ENCODE data around the gene GDPD3. TPM values are rescaled to one million over a fixed set of nuclear protein-coding genes. Genes with fewer than 3 reads are reported as not detected.

The GDPD3 gene
- total RNA-seq, 6 experiments from 2014 or later: 0.19 to 2.3 (median 2.3) TPM; not detected in 1

DNA sequence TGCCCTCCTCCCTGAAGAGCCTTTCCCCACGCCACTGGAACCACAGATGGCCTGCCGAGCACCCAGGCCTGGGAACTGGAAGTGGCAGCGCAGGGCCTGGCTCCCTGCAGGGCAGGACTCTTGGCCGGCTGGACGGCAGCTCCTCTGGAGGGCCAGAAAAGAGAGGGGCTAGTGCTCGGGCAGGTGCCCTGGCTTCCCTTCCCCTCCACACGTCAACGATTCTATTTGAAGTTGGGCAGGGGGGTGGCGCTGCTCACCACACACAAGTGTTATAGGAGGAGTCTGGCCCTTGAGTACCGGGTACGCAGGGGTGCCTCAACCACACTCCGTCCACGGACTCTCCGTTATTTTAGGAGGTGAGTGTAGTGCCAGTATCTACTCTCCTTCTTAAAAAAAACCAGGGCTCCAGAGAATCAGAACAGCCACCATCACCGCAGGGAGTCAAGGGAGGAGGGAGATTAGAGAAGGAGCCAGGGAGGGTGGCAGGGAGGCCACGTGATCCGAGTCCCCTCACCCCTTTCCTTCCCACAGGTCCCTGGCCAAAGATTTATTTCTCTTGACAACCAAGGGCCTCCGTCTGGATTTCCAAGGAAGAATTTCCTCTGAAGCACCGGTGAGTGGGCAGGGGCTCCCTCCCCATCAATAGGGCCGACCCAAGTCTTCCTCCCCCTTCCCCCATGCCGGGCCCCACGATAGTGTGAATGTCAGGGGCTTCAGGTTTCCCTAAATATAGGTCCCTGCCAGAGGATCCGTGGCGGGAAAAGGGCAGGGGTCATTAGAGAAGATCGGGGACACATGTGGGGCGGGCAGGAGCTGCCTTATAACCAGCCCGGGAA is 49.2 kb downstream of the GDPD3 start:
- DNase-seq (peak; percentile 77 to 84 (median 80)), ATAC-seq (peak; percentile 39 to 47 (median 44))
- Histone ChIP-seq H3K36me3 (peaks cover 7 to 20% (median 9%) of the 10 kb centered on the region in 4 donors), H3K27me3 (no peaks in the 10 kb centered on the region), H3K4me3 (peak overlapping the region; percentile 92 to 97 (median 94)), H3K27ac (peak overlapping the region; percentile 93 to 100 (median 99)), H3K9me3 (no peaks in the 10 kb centered on the region), H3K4me1 (peaks cover 0 to 22% (median 7%) of the 10 kb centered on the region in 4 donors)
- intact Hi-C loops (cut with DNase I): no loop called here
- 0% methylated on average over 12 of the region's 27 CpGs for WGBS (ENCODE audit: insufficient coverage, low coverage, low lambda C conversion rate, missing lambda C conversion rate)
- TF ChIP-seq POLR2A (IDR thresholded peaks at IDR 0.05): peak; percentile 54
- TF ChIP-seq, protein P1, sequence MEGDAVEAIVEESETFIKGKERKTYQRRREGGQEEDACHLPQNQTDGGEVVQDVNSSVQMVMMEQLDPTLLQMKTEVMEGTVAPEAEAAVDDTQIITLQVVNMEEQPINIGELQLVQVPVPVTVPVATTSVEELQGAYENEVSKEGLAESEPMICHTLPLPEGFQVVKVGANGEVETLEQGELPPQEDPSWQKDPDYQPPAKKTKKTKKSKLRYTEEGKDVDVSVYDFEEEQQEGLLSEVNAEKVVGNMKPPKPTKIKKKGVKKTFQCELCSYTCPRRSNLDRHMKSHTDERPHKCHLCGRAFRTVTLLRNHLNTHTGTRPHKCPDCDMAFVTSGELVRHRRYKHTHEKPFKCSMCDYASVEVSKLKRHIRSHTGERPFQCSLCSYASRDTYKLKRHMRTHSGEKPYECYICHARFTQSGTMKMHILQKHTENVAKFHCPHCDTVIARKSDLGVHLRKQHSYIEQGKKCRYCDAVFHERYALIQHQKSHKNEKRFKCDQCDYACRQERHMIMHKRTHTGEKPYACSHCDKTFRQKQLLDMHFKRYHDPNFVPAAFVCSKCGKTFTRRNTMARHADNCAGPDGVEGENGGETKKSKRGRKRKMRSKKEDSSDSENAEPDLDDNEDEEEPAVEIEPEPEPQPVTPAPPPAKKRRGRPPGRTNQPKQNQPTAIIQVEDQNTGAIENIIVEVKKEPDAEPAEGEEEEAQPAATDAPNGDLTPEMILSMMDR (IDR thresholded peaks at IDR 0.05): peak; percentile 18 to 51 (median 47)

DNA sequence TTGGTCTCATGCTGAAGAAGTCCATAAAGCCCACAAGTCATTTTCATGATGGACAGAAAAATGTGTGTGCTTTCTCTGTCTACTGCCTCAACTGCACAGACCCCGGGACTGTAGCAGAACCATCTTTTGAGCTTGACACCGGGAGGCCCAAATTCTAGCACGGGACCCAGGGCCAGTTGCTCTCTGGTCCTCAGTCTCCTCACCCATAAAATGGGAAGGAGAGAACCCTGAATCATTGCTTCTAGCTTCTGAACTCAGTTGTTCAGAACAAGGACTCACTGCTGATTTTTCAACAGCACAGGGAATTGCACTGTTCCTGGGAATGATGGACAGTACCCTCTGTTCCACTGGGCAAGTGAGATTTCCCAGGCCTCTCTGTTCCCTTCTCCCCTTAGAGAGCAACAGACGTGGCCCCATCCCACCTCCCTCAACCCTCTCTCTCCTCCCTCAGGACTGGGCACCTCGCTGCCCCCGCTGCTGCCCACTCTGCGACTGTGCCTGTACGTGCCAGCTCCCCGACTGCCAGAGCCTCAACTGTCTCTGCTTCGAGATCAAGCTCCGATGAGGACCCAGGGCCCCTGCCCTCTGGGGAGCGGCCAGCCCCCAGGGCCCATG is 50.0 kb downstream of the GDPD3 start:
- peak overlapping the region; percentile 93 to 100 (median 99) for H3K27ac ChIP-seq
- intact Hi-C loops (cut with DNase I): no loop called here
- peak overlapping the region; percentile 92 to 97 (median 94) for H3K4me3 ChIP-seq
- ATAC-seq (no peak), DNase-seq (no peak)
- no peaks in the 10 kb centered on the region for H3K9me3 ChIP-seq
- H3K4me1 ChIP-seq: peaks cover 0 to 22% (median 7%) of the 10 kb centered on the region in 4 donors
- WGBS (ENCODE audit: insufficient coverage, low coverage, low lambda C conversion rate, missing lambda C conversion rate): 40% methylated on average over 1 of the region's 12 CpGs
- TF ChIP-seq, protein P1 (IDR thresholded peaks at IDR 0.05): no peak
- no peak for TF ChIP-seq POLR2A (IDR thresholded peaks at IDR 0.05)
- H3K27me3 ChIP-seq: no peaks in the 10 kb centered on the region
- H3K36me3 ChIP-seq: peaks cover 0 to 13% (median 2%) of the 10 kb centered on the region in 4 donors

DNA sequence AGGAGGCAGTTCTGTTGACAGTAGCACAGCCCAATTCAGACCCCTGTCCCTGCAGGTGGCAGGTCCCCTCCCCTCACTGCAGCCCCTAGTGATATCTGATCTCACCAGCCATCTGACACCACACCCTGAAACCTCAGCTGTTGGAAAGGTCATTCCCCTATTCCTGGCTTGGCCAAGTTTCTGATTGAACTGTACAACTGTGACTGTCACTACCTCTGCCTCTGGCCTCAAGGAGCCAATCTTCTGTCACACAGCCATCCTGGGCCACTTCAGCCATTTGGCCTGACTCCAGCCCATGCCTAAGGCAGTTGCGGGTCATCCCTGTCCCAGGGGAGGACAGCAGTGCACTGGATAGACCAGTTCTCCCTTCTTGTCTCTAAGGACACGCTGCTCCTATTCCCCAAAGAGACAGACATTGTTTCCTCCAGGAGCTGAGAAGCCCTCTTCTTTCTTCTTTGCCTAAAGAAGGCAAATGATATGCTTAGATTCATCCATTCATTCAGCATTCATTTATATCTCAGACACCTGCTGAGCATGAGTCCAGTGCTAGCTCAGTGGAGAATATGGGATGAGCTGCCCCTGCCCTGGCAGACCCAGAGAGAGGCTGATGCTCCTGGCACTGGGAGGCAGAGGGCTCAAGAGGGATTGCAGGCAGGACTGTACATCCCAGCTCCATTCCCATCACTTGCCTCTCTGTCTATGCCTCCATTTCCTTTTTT is 52.3 kb downstream of the GDPD3 start:
- H3K9me3 ChIP-seq: no peaks in the 10 kb centered on the region

DNA sequence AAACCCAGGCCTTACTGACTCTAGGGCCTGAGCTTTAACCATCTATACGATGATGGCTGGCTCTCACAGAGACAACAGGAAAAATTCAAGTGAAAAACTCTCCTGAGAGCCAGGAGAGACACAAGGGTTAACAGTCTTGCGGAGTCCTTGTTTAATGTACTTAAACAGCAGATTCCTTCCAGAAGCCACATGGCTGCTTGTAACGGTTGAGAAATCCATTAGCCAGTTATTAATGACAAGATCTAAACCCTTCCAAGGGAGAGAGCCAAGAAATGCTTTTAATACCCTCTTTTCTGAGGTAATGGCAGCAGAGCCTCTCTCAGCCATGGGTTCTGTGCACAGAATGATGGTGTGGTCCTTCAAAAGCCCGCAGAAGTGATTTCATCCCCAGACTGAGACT is 53.0 kb downstream of the GDPD3 start:
- WGBS (ENCODE audit: insufficient coverage, low coverage, low lambda C conversion rate, missing lambda C conversion rate): 83% methylated on average over 3 of the region's 4 CpGs
- Histone ChIP-seq H3K4me3 (no peak overlapping the region), H3K9me3 (no peaks in the 10 kb centered on the region), H3K27ac (no peak overlapping the region), H3K36me3 (no peaks in the 10 kb centered on the region), H3K27me3 (no peaks in the 10 kb centered on the region), H3K4me1 (peaks cover 0 to 7% (median 3%) of the 10 kb centered on the region in 4 donors)
- ATAC-seq (no peak), DNase-seq (no peak)
- TF ChIP-seq POLR2A (IDR thresholded peaks at IDR 0.05): no peak
- TF ChIP-seq, protein P1 (IDR thresholded peaks at IDR 0.05): no peak
- intact Hi-C loops (cut with DNase I): no loop called here

More for the DNA sequence above, 52.3 kb downstream of the GDPD3 start:
- Histone ChIP-seq H3K4me3 (no peak overlapping the region), H3K4me1 (peaks cover 0 to 7% (median 3%) of the 10 kb centered on the region in 4 donors), H3K27ac (no peak overlapping the region), H3K27me3 (no peaks in the 10 kb centered on the region), H3K36me3 (no peaks in the 10 kb centered on the region)
- 94% methylated on average over 2 of the region's 2 CpGs for WGBS (ENCODE audit: insufficient coverage, low coverage, low lambda C conversion rate, missing lambda C conversion rate)
- DNase-seq (no peak), ATAC-seq (no peak)
- TF ChIP-seq, protein P1 (IDR thresholded peaks at IDR 0.05): no peak
- TF ChIP-seq POLR2A (IDR thresholded peaks at IDR 0.05): no peak
- intact Hi-C loops (cut with DNase I): no loop called here
